ENCODE data around the gene MUC4. TPM values are rescaled to one million over a fixed set of nuclear protein-coding genes. Genes with fewer than 3 reads are reported as not detected.

MUC4 gene
- total and polyA plus RNA-seq, 9 of the 15 experiments (the other 6 are each of a cell fraction or from before 2014, with no cell fraction given) = under 0.01 to 0.21 (median 0.10) TPM; not detected in 4

- TF ChIP-seq ZMIZ1 (IDR thresholded peaks at IDR 0.05; ENCODE audit: low read depth in 2 of 2, low read length in 2 of 2) (no peak), SLC30A9 (CRISPR knock-in tag; IDR thresholded peaks at IDR 0.05) (no peak), JUND (IDR thresholded peaks at IDR 0.05; ENCODE audit: borderline replicate concordance, low read depth, low read length) (no peak), JUND (tag; IDR thresholded peaks at IDR 0.05; ENCODE audit: borderline replicate concordance, low read depth, low read length) (no peak), ARID3B (CRISPR knock-in tag; IDR thresholded peaks at IDR 0.05; ENCODE audit: borderline replicate concordance) (no peak), SMAD4 (CRISPR knock-in tag; conservative IDR thresholded peaks at IDR 0.05) (no peak)
Observed at GRCh38 chr3:195762249-195762585, 49.5 kb downstream of the MUC4 start (continued).

Measured in K562 (cell line).